Thymus (tissue), 11 donors: ENCODE measurements around the gene SLC2A9. TPM values are rescaled to one million over a fixed set of nuclear protein-coding genes. Genes with fewer than 3 reads are reported as not detected.

Source experiments
- DNase-seq, 9 donors: peaks; one replicate each; pipeline ENCODE4 v3.0.0-alpha.2; 2013; ENCODE audit warnings: low spot score in 9 of 9, low read depth in 6 of 9, missing footprints in 1 of 9
- H3K27ac ChIP-seq, 2 donors: one replicate each; pipeline ENCODE4 v1.5.1; 2013; ENCODE audit warnings: control low read depth in 1 of 2, low read depth in 1 of 2, low read length in 1 of 2, mild to moderate bottlenecking in 1 of 2, moderate library complexity in 1 of 2
- H3K27me3 ChIP-seq, 2 donors: one replicate each; pipeline ENCODE4 v1.5.1; 2013; ENCODE audit warnings: low read length in 1 of 2; ENCODE audit not compliant: control insufficient read depth in 2 of 2, insufficient read depth in 1 of 2
- H3K36me3 ChIP-seq, 2 donors: one replicate each; pipeline ENCODE4 v1.5.1; 2013; ENCODE audit warnings: low read length in 1 of 2, mild to moderate bottlenecking in 1 of 2, moderate library complexity in 1 of 2; ENCODE audit not compliant: control insufficient read depth in 2 of 2, insufficient read depth in 2 of 2
- H3K4me1 ChIP-seq, 2 donors: one replicate each; pipeline ENCODE4 v1.5.1; 2013; ENCODE audit warnings: low read length in 2 of 2; ENCODE audit not compliant: control insufficient read depth in 2 of 2, insufficient read depth in 2 of 2
- H3K4me3 ChIP-seq, 2 donors: one replicate each; pipeline ENCODE4 v1.5.1; 2013; ENCODE audit warnings: low read length in 2 of 2, control low read depth in 1 of 2, mild to moderate bottlenecking in 1 of 2
- H3K9me3 ChIP-seq, 2 donors: one replicate each; pipeline ENCODE4 v1.5.1; 2013; ENCODE audit warnings: low read length in 1 of 2, mild to moderate bottlenecking in 1 of 2; ENCODE audit not compliant: control insufficient read depth in 2 of 2, insufficient read depth in 1 of 2
- WGBS: extraction: QIAGEN DNeasy Blood & Tissue Kit; methylation state at CpG from one replicate; pipeline ENCODE4 v1.1.7; 2013; 5-methylcytosine and 5-hydroxymethylcytosine counted together
- polyA plus RNA-seq: library from polyadenylated mRNA; stranded (reverse); fragments of 200-250 nt; gene quantifications from one replicate; pipeline ENCODE4 v1.2.3, GENCODE V29; 2013
- total RNA-seq: library from RNA; stranded (reverse); fragments of 120-200 nt; gene quantifications from one replicate; pipeline ENCODE4 v1.2.4, GENCODE V29; 2013
- donor health status: healthy.

The SLC2A9 gene
- total and polyA plus RNA-seq, 2 donors, result 3.5 to 8.6 TPM

- no peaks in the 10 kb centered on the region for H3K27me3 ChIP-seq
- H3K4me1 ChIP-seq, result peaks cover 4 to 11% of the 10 kb centered on the region in 2 donors
- H3K36me3 ChIP-seq, result no peaks in the 10 kb centered on the region
- DNase-seq, result peak in 4 of 9 donors; percentile 11 to 65 (median 30)
- 57% methylated on average over 10 of the region's 10 CpGs for whole genome bisulfite sequencing
- no peak overlapping the region for H3K4me3 ChIP-seq
- peaks cover 2 to 4% of the 10 kb centered on the region in 2 donors for H3K9me3 ChIP-seq
- no peak overlapping the region for H3K27ac ChIP-seq
Measured at GRCh38 chr4:9870165-9870790, 151.0 kb downstream of the SLC2A9 start.

GRCh38 chr4:9867751-9868425 lies 153.4 kb downstream of the SLC2A9 start:
- WGBS, result 93% methylated on average over 11 of the region's 11 CpGs
- Histone ChIP-seq H3K27ac (no peak overlapping the region), H3K36me3 (no peaks in the 10 kb centered on the region), H3K4me1 (peaks cover 4 to 11% of the 10 kb centered on the region in 2 donors), H3K9me3 (peaks cover 2 to 4% of the 10 kb centered on the region in 2 donors), H3K27me3 (no peaks in the 10 kb centered on the region), H3K4me3 (no peak overlapping the region)
- DNase-seq, result no peak

- Histone ChIP-seq H3K27me3 (no peaks in the 10 kb centered on the region), H3K36me3 (no peaks in the 10 kb centered on the region), H3K9me3 (peaks cover 2 to 4% of the 10 kb centered on the region in 2 donors), H3K27ac (no peak overlapping the region), H3K4me3 (no peak overlapping the region), H3K4me1 (peaks cover 4 to 11% of the 10 kb centered on the region in 2 donors)
- WGBS, result 97% methylated on average over 5 of the region's 5 CpGs
- no peak for DNase-seq
Measured at GRCh38 chr4:9866931-9867330, 154.4 kb downstream of the SLC2A9 start.

GRCh38 chr4:9861561-9861960 lies 159.7 kb downstream of the SLC2A9 start:
- no peak overlapping the region for H3K4me3 ChIP-seq
- H3K27ac ChIP-seq, result no peak overlapping the region

GRCh38 chr4:9859810-9860209 lies 161.5 kb downstream of the SLC2A9 start:
- Histone ChIP-seq H3K36me3 (no peaks in the 10 kb centered on the region), H3K4me1 (no peaks in the 10 kb centered on the region), H3K4me3 (no peak overlapping the region), H3K27me3 (no peaks in the 10 kb centered on the region), H3K27ac (no peak overlapping the region), H3K9me3 (no peaks in the 10 kb centered on the region)
- WGBS, result 94% methylated on average over 6 of the region's 6 CpGs
- no peak for DNase-seq

More at GRCh38 chr4:9861561-9861960, 159.7 kb downstream of the SLC2A9 start:
- Histone ChIP-seq H3K36me3 (no peaks in the 10 kb centered on the region), H3K27me3 (no peaks in the 10 kb centered on the region), H3K9me3 (no peaks in the 10 kb centered on the region), H3K4me1 (no peaks in the 10 kb centered on the region)
- WGBS, result 98% methylated on average over 3 of the region's 3 CpGs
- DNase-seq, result no peak

GRCh38 chr4:9849538-9849920 lies 171.8 kb downstream of the SLC2A9 start:
- H3K4me1 ChIP-seq, result no peaks in the 10 kb centered on the region
- H3K36me3 ChIP-seq, result no peaks in the 10 kb centered on the region
- DNase-seq, result no peak
- 98% methylated on average over 2 of the region's 2 CpGs for WGBS
- no peaks in the 10 kb centered on the region for H3K9me3 ChIP-seq
- no peaks in the 10 kb centered on the region for H3K27me3 ChIP-seq
- H3K4me3 ChIP-seq, result no peak overlapping the region
- no peak overlapping the region for H3K27ac ChIP-seq

GRCh38 chr4:9847968-9848748 lies 173.1 kb downstream of the SLC2A9 start:
- no peak overlapping the region for H3K27ac ChIP-seq
- H3K4me3 ChIP-seq, result no peak overlapping the region
- no peaks in the 10 kb centered on the region for H3K27me3 ChIP-seq
- no peak for DNase-seq
- H3K36me3 ChIP-seq, result no peaks in the 10 kb centered on the region
- no peaks in the 10 kb centered on the region for H3K4me1 ChIP-seq
- 95% methylated on average over 5 of the region's 5 CpGs for WGBS
- H3K9me3 ChIP-seq, result no peaks in the 10 kb centered on the region

- Histone ChIP-seq H3K36me3 (no peaks in the 10 kb centered on the region), H3K4me1 (no peaks in the 10 kb centered on the region), H3K27me3 (no peaks in the 10 kb centered on the region), H3K4me3 (no peak overlapping the region), H3K27ac (no peak overlapping the region), H3K9me3 (no peaks in the 10 kb centered on the region)
- 97% methylated on average over 9 of the region's 9 CpGs for WGBS
- no peak for DNase-seq
Measured at GRCh38 chr4:9845791-9846493, 175.4 kb downstream of the SLC2A9 start.
